ENCODE measurements around the gene IQSEC1. TPM values are rescaled to one million over a fixed set of nuclear protein-coding genes. Genes with fewer than 3 reads are reported as not detected.

The IQSEC1 gene
- total RNA-seq, 1 experiment from 2014 or later = 13.5 TPM

GRCh38 chr3:13071695-13072094 lies 1.5 kb downstream of the IQSEC1 start:
- DNase-seq = no peak

GRCh38 chr3:13070391-13071070 lies 2.7 kb downstream of the IQSEC1 start:
- H3K27me3 ChIP-seq (ENCODE audit: control insufficient read depth, insufficient read depth, low read length) = peaks cover 2% of the 10 kb centered on the region; the same call in 1 of the 2 replicates
- DNase-seq = no peak
- no peaks in the 10 kb centered on the region for H3K36me3 ChIP-seq (replicated peaks; ENCODE audit: control insufficient read depth, insufficient read depth, low read length)
- H3K4me3 ChIP-seq (ENCODE audit: insufficient read depth, low read depth, low read length) = no peak overlapping the region

More at GRCh38 chr3:13071695-13072094, 1.5 kb downstream of the IQSEC1 start:
- Histone ChIP-seq H3K4me3 (ENCODE audit: insufficient read depth, low read depth, low read length) (no peak overlapping the region), H3K27me3 (ENCODE audit: control insufficient read depth, insufficient read depth, low read length) (peaks cover 2% of the 10 kb centered on the region; the same call in 1 of the 2 replicates), H3K36me3 (replicated peaks; ENCODE audit: control insufficient read depth, insufficient read depth, low read length) (no peaks in the 10 kb centered on the region)

GRCh38 chr3:13069495-13069894 lies 3.7 kb downstream of the IQSEC1 start:
- Histone ChIP-seq H3K27me3 (ENCODE audit: control insufficient read depth, insufficient read depth, low read length) (peaks cover 2% of the 10 kb centered on the region; the same call in 1 of the 2 replicates), H3K36me3 (replicated peaks; ENCODE audit: control insufficient read depth, insufficient read depth, low read length) (no peaks in the 10 kb centered on the region), H3K4me3 (ENCODE audit: insufficient read depth, low read depth, low read length) (no peak overlapping the region)
- no peak for DNase-seq

GRCh38 chr3:13068269-13069010 lies 4.8 kb downstream of the IQSEC1 start:
- no peak for DNase-seq
- no peaks in the 10 kb centered on the region for H3K36me3 ChIP-seq (replicated peaks; ENCODE audit: control insufficient read depth, insufficient read depth, low read length)
- H3K27me3 ChIP-seq (ENCODE audit: control insufficient read depth, insufficient read depth, low read length) = peaks cover 2% of the 10 kb centered on the region; the same call in 1 of the 2 replicates
- H3K4me3 ChIP-seq (ENCODE audit: insufficient read depth, low read depth, low read length) = no peak overlapping the region

- no peak for DNase-seq
- Histone ChIP-seq H3K4me3 (ENCODE audit: insufficient read depth, low read depth, low read length) (no peak overlapping the region), H3K36me3 (replicated peaks; ENCODE audit: control insufficient read depth, insufficient read depth, low read length) (no peaks in the 10 kb centered on the region), H3K27me3 (ENCODE audit: control insufficient read depth, insufficient read depth, low read length) (peaks cover 2% of the 10 kb centered on the region; the same call in 1 of the 2 replicates)
These were observed 5.5 kb downstream of the IQSEC1 start for GRCh38 chr3:13067778-13068177.

- DNase-seq = no peak
- H3K36me3 ChIP-seq (replicated peaks; ENCODE audit: control insufficient read depth, insufficient read depth, low read length) = no peaks in the 10 kb centered on the region
- no peaks in the 10 kb centered on the region for H3K27me3 ChIP-seq (ENCODE audit: control insufficient read depth, insufficient read depth, low read length)
- H3K4me3 ChIP-seq (ENCODE audit: insufficient read depth, low read depth, low read length) = no peak overlapping the region
These were observed 6.4 kb downstream of the IQSEC1 start for GRCh38 chr3:13066834-13067233.

GRCh38 chr3:13066236-13066635 lies 7.0 kb downstream of the IQSEC1 start:
- Histone ChIP-seq H3K27me3 (ENCODE audit: control insufficient read depth, insufficient read depth, low read length) (no peaks in the 10 kb centered on the region), H3K36me3 (replicated peaks; ENCODE audit: control insufficient read depth, insufficient read depth, low read length) (no peaks in the 10 kb centered on the region), H3K4me3 (ENCODE audit: insufficient read depth, low read depth, low read length) (no peak overlapping the region)
- no peak for DNase-seq

- DNase-seq = no peak
- H3K36me3 ChIP-seq (replicated peaks; ENCODE audit: control insufficient read depth, insufficient read depth, low read length) = no peaks in the 10 kb centered on the region
- H3K27me3 ChIP-seq (ENCODE audit: control insufficient read depth, insufficient read depth, low read length) = no peaks in the 10 kb centered on the region
- no peak overlapping the region for H3K4me3 ChIP-seq (ENCODE audit: insufficient read depth, low read depth, low read length)
These were observed 7.5 kb downstream of the IQSEC1 start for GRCh38 chr3:13065727-13066126.

- DNase-seq = no peak
- H3K36me3 ChIP-seq (replicated peaks; ENCODE audit: control insufficient read depth, insufficient read depth, low read length) = no peaks in the 10 kb centered on the region
These were observed 8.3 kb downstream of the IQSEC1 start for GRCh38 chr3:13064964-13065363.

GRCh38 chr3:13064159-13064868 lies 8.9 kb downstream of the IQSEC1 start:
- Histone ChIP-seq H3K36me3 (replicated peaks; ENCODE audit: control insufficient read depth, insufficient read depth, low read length) (no peaks in the 10 kb centered on the region), H3K27me3 (ENCODE audit: control insufficient read depth, insufficient read depth, low read length) (no peaks in the 10 kb centered on the region), H3K4me3 (ENCODE audit: insufficient read depth, low read depth, low read length) (no peak overlapping the region)
- no peak for DNase-seq

More at GRCh38 chr3:13064964-13065363, 8.3 kb downstream of the IQSEC1 start:
- no peaks in the 10 kb centered on the region for H3K27me3 ChIP-seq (ENCODE audit: control insufficient read depth, insufficient read depth, low read length)
- no peak overlapping the region for H3K4me3 ChIP-seq (ENCODE audit: insufficient read depth, low read depth, low read length)

GRCh38 chr3:13063225-13063624 lies 10.0 kb downstream of the IQSEC1 start:
- H3K36me3 ChIP-seq (replicated peaks; ENCODE audit: control insufficient read depth, insufficient read depth, low read length) = no peaks in the 10 kb centered on the region
- no peak overlapping the region for H3K4me3 ChIP-seq (ENCODE audit: insufficient read depth, low read depth, low read length)
- no peak for DNase-seq
- H3K27me3 ChIP-seq (ENCODE audit: control insufficient read depth, insufficient read depth, low read length) = no peaks in the 10 kb centered on the region

- H3K27me3 ChIP-seq (ENCODE audit: control insufficient read depth, insufficient read depth, low read length) = no peaks in the 10 kb centered on the region
- H3K36me3 ChIP-seq (replicated peaks; ENCODE audit: control insufficient read depth, insufficient read depth, low read length) = no peaks in the 10 kb centered on the region
- no peak overlapping the region for H3K4me3 ChIP-seq (ENCODE audit: insufficient read depth, low read depth, low read length)
- DNase-seq = no peak
These were observed 10.6 kb downstream of the IQSEC1 start for GRCh38 chr3:13062647-13063046.

- H3K4me3 ChIP-seq (ENCODE audit: insufficient read depth, low read depth, low read length) = no peak overlapping the region
- no peaks in the 10 kb centered on the region for H3K36me3 ChIP-seq (replicated peaks; ENCODE audit: control insufficient read depth, insufficient read depth, low read length)
- DNase-seq = no peak
- no peaks in the 10 kb centered on the region for H3K27me3 ChIP-seq (ENCODE audit: control insufficient read depth, insufficient read depth, low read length)
These were observed 12.8 kb downstream of the IQSEC1 start for GRCh38 chr3:13060341-13060910.

GRCh38 chr3:13058346-13059120 lies 14.7 kb downstream of the IQSEC1 start:
- DNase-seq = no peak
- H3K36me3 ChIP-seq (replicated peaks; ENCODE audit: control insufficient read depth, insufficient read depth, low read length) = no peaks in the 10 kb centered on the region
- H3K27me3 ChIP-seq (ENCODE audit: control insufficient read depth, insufficient read depth, low read length) = no peaks in the 10 kb centered on the region
- H3K4me3 ChIP-seq (ENCODE audit: insufficient read depth, low read depth, low read length) = no peak overlapping the region
